D721Med (cell line): Measurements from ENCODE around the gene FBXO34.

Experiments used
- DNase-seq: peaks from one replicate; pipeline ENCODE4 v3.0.0; 2011; ENCODE audit warnings: low spot score; ENCODE audit not compliant: insufficient read length
- FAIRE-seq: peaks from 2 replicates; lab custom pipeline; 2011; peaks lifted over from hg19 to GRCh38; lab: Jason Lieb, UNC
- TF ChIP-seq, protein P1 (sequence below): IDR thresholded peaks from 2 replicates; pipeline ENCODE4 v1.5.1; 2012; ENCODE audit warnings: mild to moderate bottlenecking, control low read depth; ENCODE audit not compliant: insufficient read depth; ENCODE audit errors: missing control alignments

FBXO34 gene

DNA sequence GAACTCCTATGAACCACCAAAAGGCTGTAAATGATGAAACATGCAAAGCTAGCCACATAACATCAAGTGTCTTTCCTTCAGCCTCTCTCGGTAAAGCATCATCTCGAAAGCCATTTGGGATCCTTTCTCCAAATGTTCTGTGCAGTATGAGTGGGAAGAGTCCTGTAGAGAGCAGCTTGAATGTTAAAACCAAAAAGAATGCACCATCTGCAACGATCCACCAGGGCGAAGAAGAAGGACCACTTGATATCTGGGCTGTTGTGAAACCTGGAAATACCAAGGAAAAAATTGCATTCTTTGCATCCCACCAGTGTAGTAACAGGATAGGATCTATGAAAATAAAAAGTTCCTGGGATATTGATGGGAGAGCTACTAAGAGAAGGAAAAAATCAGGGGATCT is 79.2 kb downstream of the FBXO34 start:
- FAIRE-seq (no peak), DNase-seq (no peak)
- TF ChIP-seq, protein P1, sequence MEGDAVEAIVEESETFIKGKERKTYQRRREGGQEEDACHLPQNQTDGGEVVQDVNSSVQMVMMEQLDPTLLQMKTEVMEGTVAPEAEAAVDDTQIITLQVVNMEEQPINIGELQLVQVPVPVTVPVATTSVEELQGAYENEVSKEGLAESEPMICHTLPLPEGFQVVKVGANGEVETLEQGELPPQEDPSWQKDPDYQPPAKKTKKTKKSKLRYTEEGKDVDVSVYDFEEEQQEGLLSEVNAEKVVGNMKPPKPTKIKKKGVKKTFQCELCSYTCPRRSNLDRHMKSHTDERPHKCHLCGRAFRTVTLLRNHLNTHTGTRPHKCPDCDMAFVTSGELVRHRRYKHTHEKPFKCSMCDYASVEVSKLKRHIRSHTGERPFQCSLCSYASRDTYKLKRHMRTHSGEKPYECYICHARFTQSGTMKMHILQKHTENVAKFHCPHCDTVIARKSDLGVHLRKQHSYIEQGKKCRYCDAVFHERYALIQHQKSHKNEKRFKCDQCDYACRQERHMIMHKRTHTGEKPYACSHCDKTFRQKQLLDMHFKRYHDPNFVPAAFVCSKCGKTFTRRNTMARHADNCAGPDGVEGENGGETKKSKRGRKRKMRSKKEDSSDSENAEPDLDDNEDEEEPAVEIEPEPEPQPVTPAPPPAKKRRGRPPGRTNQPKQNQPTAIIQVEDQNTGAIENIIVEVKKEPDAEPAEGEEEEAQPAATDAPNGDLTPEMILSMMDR, result no peak

GRCh38 chr14:55351111-55351510 is 79.9 kb downstream of the FBXO34 start:
- TF ChIP-seq, protein P1, result no peak
- no peak for FAIRE-seq

DNA sequence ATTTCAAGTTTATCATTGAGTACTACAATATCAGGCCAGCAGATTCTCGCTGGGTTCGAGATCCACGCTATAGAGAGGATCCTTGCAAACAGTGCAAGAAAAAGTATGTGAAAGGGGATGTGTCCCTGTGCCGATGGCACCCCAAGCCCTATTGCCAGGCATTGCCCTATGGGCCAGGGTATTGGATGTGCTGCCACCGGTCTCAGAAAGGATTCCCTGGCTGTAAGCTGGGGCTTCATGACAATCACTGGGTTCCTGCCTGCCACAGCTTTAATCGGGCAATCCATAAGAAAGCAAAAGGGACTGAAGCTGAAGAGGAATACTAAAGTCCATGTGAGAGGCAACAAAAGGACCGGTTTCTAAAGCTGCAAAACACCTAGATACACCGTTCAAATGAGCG is 81.0 kb downstream of the FBXO34 start:
- no peak for FAIRE-seq
- DNase-seq, result no peak
- TF ChIP-seq, protein P1, result no peak

More at GRCh38 chr14:55351111-55351510, 79.9 kb downstream of the FBXO34 start:
- DNase-seq, result no peak

DNA sequence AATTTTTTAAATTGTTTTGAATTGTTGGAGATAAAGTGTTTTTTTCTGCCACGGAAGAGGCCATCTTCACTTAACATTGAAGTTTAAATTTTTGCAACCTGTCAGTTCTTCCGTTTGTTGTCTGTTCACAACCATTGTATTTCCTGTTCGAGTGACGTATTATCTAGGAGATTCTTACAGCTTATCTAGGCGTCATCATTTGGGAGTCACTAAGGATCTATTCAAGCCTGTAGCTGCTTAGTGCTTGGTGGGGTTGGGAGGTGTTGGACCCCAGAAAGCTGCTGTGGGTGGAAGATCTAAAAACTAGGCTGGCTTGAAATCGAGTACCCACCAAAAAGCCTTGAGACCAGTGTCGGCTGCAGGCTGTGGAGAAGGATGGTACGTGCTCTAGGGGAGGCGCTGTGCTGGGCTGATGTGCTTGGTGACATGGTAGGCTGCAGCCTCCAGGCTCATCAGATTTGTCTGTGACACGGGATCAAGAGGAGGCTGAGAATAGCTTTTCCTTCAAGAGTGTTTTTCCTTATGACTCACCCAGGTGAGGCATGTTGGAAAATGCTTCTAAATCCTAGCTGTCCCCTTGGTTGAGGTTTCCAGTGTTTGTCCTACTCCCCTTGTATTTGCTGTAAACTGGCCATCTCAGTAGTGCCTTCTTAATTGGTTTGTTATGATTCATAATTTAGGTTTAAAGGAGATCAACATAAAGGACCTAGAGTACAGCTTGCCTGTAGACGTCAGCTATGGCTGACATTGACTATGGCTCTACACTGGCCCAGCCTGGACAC is 82.7 kb downstream of the FBXO34 start:
- no peak for DNase-seq
- TF ChIP-seq, protein P1, result no peak
- no peak for FAIRE-seq

- TF ChIP-seq, protein P1, result peak; percentile 65
- DNase-seq (peak; percentile 51), FAIRE-seq (no peak)
These were observed 83.3 kb downstream of the FBXO34 start for GRCh38 chr14:55354500-55354899.

GRCh38 chr14:55355922-55356321 is 84.7 kb downstream of the FBXO34 start:
- DNase-seq (no peak), FAIRE-seq (no peak)
- TF ChIP-seq, protein P1, result no peak

- no peak for DNase-seq
- TF ChIP-seq, protein P1, result no peak
- no peak for FAIRE-seq
These were observed 85.7 kb downstream of the FBXO34 start for GRCh38 chr14:55356913-55357312.
